ENCODE data around the gene COL28A1.
"Not testable (repeated sequence)": the region's sequence is repeated elsewhere in the genome, so short reads cannot be mapped to it uniquely, and the experiment has no call there.

COL28A1 gene

DNA sequence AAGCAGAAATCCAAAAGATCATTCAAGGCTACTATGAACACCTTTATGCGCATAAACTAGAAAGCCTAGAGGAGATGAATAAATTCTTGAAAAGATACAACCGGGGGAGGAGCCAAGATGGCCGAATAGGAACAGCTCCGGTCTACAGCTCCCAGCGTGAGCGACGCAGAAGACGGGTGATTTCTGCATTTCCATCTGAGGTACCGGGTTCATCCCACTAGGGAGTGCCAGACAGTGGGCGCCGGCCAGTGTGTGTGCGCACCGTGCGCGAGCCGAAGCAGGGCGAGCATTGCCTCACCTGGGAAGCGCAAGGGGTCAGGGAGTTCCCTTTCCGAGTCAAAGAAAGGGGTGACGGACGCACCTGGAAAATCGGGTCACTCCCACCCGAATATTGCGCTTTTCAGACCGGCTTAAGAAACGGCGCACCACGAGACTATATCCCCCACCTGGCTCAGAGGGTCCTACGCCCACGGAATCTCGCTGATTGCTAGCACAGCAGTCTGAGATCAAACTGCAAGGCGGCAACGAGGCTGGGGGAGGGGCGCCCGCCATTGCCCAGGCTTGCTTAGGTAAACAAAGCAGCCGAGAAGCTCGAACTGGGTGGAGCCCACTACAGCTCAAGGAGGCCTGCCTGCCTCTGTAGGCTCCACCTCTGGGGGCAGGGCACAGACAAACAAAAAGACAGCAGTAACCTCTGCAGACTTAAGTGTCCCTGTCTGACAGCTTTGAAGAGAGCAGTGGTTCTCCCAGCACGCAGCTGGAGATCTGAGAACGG is 70.5 kb downstream of the COL28A1 start:
- not testable (repeated sequence) for DNase-seq (ENCODE audit: low read depth)

GRCh38 chr7:7454000-7454399 is 81.7 kb downstream of the COL28A1 start:
- DNase-seq (ENCODE audit: low read depth), result no peak

DNA sequence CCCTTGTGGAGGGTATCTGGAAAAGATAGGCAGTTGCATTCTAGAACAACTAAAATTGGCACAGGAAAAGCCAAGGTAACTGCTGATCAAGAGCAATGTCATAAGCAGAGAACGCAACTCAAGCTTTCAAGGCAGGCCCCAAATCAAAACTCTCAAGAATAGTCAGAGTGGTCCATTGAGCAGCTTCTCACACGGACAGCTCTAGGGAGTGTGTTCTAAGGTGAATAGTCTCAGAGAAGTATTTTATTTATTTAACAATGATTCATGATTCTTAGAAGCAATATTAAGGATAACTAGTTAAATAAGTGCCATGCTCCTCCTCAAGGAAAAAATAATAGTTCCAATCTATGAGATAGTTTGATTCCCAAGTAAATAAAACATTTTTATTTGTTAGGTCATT is 83.0 kb downstream of the COL28A1 start:
- no peak for DNase-seq (ENCODE audit: low read depth)

DNA sequence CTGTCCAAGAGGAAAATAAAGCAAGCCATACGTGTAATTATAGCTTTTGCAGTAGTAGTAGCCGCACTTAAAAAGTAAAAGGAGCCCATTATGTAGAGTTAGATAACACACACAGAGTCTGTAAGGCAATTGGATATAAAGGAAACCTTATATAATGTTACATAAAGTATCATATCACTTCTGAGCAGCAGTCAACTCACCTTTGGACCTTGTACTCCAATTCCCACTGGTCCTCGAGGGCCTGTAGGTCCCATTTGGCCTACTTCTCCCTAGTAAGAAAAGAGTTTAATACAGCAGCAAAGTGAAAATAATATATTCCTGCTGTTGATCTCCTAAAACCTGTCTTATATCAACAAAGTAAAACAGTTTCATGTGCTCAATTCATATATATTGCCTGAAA is 83.6 kb downstream of the COL28A1 start:
- DNase-seq (ENCODE audit: low read depth), result no peak

DNA sequence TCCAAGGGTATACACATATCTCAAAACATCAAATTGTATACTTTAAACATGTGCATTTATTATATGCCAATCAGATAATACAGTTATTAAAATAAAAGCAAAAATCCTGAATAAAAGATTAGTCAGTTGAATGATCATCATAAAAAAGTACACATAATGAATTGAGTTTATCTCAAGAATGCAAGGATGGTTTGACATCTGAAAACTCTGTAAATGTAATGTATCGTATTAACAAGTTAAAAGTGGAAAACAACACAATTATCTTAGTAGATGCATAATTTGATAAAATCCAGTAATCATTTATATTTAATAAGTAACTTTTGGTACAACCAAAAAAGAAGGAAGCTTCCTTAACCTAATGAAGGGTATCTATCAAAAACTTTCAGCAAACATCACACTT is 86.6 kb downstream of the COL28A1 start:
- DNase-seq (ENCODE audit: low read depth), result no peak

GRCh38 chr7:7446616-7447015 is 89.1 kb downstream of the COL28A1 start:
- no peak for DNase-seq (ENCODE audit: low read depth)

DNA sequence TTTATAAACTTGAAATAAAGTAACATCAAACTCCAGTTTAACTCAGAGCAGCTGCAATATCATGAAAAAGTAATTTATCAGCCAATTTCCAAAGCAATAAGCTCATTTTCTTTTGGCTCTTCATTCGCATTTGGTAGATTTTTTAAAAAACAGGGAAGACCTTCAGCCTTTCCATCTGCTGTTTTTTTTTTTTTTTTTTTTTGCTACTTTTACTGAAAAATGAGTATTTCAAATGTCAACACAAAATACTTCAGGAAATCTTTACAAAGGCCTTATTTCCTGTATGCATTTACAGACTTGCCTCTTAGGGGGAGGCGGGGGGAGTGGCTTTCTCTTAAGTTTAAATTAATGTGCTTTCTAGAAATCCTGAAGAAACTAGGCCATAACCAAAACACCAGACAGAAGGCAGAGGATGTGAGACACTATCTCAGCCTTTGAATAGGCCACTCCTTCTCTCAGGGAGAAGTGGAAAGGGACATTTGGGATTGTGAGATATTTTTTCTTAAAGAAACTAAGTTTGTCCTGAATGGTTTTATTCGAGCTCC is 91.8 kb downstream of the COL28A1 start:
- DNase-seq (ENCODE audit: low read depth), result no peak

GRCh38 chr7:7439564-7439963 is 96.1 kb downstream of the COL28A1 start:
- DNase-seq (ENCODE audit: low read depth), result no peak

DNA sequence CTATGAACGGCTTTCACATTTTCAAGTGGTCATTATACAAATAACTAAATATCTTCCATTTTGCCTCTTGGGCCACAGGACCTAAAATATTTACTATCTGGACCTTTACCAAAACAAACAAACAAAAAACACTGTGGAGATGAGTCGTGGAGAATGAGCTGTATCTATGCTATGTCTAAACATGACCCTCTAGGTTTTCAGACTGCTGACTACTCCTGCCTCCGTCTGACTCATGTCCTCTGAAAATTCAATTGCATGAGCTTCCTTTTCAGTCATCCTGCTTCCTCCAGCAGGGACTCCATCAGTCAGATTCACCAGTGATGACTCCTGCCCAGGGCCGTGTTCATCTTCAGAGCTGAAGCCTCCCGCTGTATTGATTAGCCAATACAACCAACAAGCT is 96.8 kb downstream of the COL28A1 start:
- peak; percentile 93 for DNase-seq (ENCODE audit: low read depth)

DNA sequence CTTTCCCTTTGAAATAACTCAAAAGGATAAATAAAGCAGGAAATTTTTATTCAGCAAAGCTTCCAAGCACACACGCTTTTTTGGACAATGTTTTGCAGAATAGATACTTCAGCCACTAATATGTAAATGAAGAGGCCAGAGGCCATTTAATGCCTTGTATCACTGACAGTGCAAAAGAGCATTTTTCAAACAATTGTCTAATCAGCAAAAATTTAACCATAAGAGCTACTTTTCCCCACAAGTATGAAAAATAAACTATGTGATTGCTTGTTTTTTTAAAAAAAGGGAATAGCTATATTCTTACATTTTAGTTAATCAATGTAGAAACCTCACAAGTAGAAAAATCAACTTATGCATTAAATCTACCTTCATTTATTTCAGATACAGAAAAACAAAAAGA is 99.7 kb downstream of the COL28A1 start:
- no peak for DNase-seq (ENCODE audit: low read depth)

- DNase-seq (ENCODE audit: low read depth), result no peak
Measured at GRCh38 chr7:7434329-7434728, 101.3 kb downstream of the COL28A1 start.

DNA sequence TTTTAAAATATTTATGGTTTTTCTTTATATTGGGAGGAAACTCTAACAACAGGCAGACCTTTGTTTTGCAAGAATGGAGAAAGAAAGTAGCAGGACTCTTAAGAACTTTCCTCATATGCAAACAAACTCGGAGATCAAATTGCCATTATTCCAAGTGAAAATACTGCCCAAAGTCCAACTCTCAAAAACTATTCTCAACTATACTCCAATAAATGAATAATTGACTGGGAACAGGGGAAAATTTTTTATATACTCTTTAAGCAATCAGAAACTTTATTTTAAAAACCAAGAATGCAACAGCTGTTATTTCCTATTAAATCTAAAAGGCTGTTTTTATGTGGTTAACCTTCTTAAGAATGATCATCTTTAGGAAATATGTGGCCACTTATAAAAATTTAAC is 101.9 kb downstream of the COL28A1 start:
- DNase-seq (ENCODE audit: low read depth), result no peak

GRCh38 chr7:7432979-7433378 is 102.7 kb downstream of the COL28A1 start:
- DNase-seq (ENCODE audit: low read depth), result no peak

GRCh38 chr7:7428806-7429205 is 106.9 kb downstream of the COL28A1 start:
- DNase-seq (ENCODE audit: low read depth), result peak; percentile 87

- no peak for DNase-seq (ENCODE audit: low read depth)
Measured at GRCh38 chr7:7427363-7427762, 108.3 kb downstream of the COL28A1 start.

- DNase-seq (ENCODE audit: low read depth), result no peak
Measured at GRCh38 chr7:7426676-7427075, 109.0 kb downstream of the COL28A1 start.

DNA sequence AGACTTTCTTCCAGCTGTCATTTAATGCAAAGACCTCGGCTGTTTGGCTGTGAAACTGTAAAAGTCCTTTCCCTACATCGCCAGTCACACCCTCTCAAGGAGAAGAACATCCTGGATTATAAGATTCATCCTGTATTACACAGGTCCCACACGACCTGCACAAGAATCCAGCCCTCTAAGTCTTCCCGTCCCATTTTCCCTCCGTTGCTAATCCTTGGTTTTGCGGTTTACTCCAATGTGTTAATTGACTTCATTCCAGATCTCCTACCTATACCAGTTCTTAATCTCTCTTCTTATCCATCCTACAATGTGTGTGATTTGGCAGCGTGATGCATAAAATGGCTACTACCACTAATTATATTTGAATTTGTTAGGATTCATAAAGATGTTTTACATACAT is 110.4 kb downstream of the COL28A1 start:
- no peak for DNase-seq (ENCODE audit: low read depth)

GRCh38 chr7:7424151-7424873 is 111.4 kb downstream of the COL28A1 start:
- DNase-seq (ENCODE audit: low read depth), result no peak

DNA sequence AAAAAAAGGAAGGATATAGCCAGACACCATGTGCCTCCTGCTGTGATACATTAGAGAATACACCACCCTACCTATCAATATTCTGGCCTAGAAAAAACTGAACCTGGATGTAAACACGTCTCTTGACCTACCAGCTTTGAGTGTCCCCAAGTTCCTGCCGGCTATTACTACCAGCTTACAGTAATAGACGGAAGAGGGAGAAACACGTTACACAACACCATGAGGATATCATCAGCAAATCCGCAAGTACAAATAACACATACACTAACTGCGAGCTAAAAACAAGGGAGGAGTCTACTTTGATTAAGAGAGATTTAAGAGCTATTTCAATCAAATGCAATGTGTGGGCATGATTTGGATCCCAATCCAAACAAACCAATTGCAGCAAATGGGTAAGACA is 113.0 kb downstream of the COL28A1 start:
- no peak for DNase-seq (ENCODE audit: low read depth)

DNA sequence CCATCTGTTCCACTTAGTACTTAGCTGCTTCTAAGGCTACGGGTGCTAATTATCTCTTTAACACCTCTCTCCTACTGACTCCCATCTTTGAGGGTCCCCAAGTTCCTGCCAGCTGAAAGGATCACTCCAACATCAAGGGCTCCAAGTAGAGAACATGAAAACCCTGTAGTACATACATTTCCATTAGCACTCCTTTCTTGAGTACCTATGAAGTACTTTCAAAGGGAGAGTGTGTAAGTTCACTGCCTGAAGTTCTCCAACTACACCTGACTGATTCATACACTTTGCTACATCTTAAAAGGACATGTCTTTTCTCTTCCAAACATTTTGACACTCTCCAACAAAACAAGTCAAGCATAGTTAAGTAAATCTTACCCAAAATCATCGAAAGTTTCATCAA is 113.8 kb downstream of the COL28A1 start:
- no peak for DNase-seq (ENCODE audit: low read depth)

- no peak for DNase-seq (ENCODE audit: low read depth)
Measured at GRCh38 chr7:7418997-7419396, 116.7 kb downstream of the COL28A1 start.

GRCh38 chr7:7417851-7418250 is 117.8 kb downstream of the COL28A1 start:
- no peak for DNase-seq (ENCODE audit: low read depth)

- no peak for DNase-seq (ENCODE audit: low read depth)
Measured at GRCh38 chr7:7417414-7417813, 118.3 kb downstream of the COL28A1 start.

Data from GM04504 (cell line).